Erythroblast (primary cell): ENCODE results near the gene ATP1A2.

Experiments used
- GATA1 ChIP-seq: IDR thresholded peaks from 2 replicates; pipeline ENCODE4 v1.6.1; 2011; ENCODE audit warnings: low read depth, mild to moderate bottlenecking, control low read depth, low read length, moderate library complexity
- POLR2A ChIP-seq: IDR thresholded peaks from 2 replicates; pipeline ENCODE4 v1.6.1; 2011; ENCODE audit warnings: mild to moderate bottlenecking, low read length

GRCh38 chr1:160167056-160167455, 51.5 kb downstream of the ATP1A2 start:
- no peak for TF ChIP-seq POLR2A
- TF ChIP-seq GATA1 = no peak
